ENCODE measurements around the gene SLC12A4. TPM values are rescaled to one million over a fixed set of nuclear protein-coding genes. Genes with fewer than 3 reads are reported as not detected.
"Not testable (repeated sequence)": the region's sequence is repeated elsewhere in the genome, so short reads cannot be mapped to it uniquely, and the experiment has no call there.

SLC12A4 gene
- total RNA-seq: 115 TPM

DNA sequence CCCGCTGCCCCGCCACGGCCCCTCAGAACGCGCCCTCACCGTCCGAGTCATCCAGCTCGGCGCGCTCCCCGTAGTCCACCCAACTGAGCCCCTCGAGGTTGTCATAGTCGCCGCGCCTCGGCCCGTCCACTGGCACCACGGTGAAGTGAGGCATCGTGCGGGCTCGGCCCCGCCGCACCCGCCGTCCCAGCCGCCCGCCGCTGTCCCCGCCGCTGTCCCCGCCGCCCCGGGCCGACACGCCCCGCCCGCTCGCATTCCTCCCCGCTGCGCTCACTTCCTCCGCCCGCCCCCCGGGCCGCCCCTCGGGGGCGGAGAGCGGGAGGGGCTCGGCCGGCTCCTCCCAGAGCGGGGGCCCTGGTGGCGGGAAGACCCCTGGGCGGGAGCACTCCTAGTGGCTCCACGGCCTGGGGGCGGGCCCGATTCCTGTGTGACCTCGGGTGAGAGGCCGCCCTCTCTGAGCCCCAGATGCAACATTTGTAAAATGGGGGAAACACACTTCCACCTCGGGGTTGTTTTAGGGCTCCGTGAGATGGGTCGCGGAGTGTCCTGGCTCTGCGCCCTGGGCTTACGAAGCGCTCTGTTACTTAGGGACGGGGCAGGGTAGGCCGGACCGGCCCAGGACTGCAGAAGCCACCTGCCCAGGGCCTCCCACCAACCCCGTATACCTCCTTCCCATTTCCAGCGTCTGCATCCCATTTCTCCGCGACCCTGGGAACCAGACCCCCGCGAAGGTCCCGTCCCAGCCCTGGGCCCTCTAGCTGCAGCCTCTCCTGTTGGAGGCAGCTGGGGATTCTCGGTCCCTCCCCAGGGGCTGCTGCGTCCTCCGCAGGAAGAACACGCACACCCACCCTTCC is at the start of gene SLC12A4:
Gene SLC12A4 (minus strand): TSS at position 238 of the 854 bp plus-strand sequence. CDS start 84 bp downstream, at position 154.
- peak; percentile 93 for DNase-seq (ENCODE audit: low spot score)
- peak; percentile 93 for ATAC-seq
- intact Hi-C loops (cut with DNase I): no loop called here

GRCh38 chr16:68015681-68016080 is 47.2 kb upstream of the SLC12A4 start, which contains the start of gene DPEP2NB:
TSS of gene DPEP2NB (minus strand) at chr16:68015911. CDS start at chr16:68015770, 141 bp downstream.
- DNase-seq (ENCODE audit: low spot score): no peak
- intact Hi-C loops (cut with DNase I): no loop called here
- no peak for ATAC-seq

- intact Hi-C loops (cut with DNase I): no loop called here
- ATAC-seq: no peak
- no peak for DNase-seq (ENCODE audit: low spot score)
These were observed 45.0 kb upstream of the SLC12A4 start for GRCh38 chr16:68013440-68013839.

- intact Hi-C loops (cut with DNase I); DNase-seq (ENCODE audit: low spot score); ATAC-seq: not testable (repeated sequence)
These were observed 41.4 kb upstream of the SLC12A4 start for GRCh38 chr16:68009872-68010271.

- no peak for ATAC-seq
- intact Hi-C loops (cut with DNase I): no loop called here
These were observed 40.8 kb upstream of the SLC12A4 start for GRCh38 chr16:68009157-68009735.

GRCh38 chr16:68005786-68006286 is 37.4 kb upstream of the SLC12A4 start:
- DNase-seq (ENCODE audit: low spot score) (no peak), ATAC-seq (peak; percentile 84)
- intact Hi-C loops (cut with DNase I): no loop called here

More at GRCh38 chr16:68009157-68009735, 40.8 kb upstream of the SLC12A4 start:
- no peak for DNase-seq (ENCODE audit: low spot score)

DNA sequence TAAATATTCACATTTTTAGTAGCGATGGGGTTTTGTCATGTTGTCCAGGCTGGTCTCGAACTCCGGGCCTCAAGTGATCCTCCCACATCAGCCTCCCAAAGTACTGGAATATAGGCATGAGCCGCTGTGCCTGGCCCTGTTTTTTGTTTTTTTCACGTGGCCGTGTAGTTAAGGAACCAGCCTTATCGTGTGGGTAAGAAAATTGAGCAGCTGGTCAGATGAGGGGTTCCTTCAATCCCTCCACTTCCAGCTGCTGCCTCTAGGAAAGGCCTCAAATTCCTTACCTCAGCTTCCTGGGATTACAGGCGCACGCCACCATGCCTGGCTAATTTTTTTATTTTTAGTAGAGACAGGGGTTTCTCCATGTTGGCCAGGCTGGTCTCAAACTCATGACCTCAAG is 36.8 kb upstream of the SLC12A4 start:
- DNase-seq (ENCODE audit: low spot score): no peak
- intact Hi-C loops (cut with DNase I): no loop called here
- ATAC-seq: no peak

DNA sequence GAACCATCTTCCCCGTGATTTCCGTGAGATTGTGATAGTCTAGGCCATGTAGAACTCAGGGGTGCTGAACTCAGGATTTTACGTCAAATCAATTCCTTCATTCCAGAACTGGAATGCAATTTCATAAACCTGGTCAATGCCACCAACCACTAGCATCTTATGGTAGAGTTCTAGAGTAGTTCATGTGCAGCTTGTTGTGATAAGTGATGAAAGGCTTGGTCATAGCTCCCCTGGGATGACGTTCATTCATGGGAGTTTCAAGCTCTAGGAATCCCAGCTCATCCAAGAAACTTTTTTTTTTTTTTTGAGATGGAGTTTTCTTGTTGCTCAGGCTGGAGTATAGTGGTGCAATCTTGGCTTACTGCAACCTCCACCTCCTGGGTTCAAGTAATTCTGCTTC is 34.6 kb upstream of the SLC12A4 start:
- intact Hi-C loops (cut with DNase I): no loop called here
- no peak for ATAC-seq

DNA sequence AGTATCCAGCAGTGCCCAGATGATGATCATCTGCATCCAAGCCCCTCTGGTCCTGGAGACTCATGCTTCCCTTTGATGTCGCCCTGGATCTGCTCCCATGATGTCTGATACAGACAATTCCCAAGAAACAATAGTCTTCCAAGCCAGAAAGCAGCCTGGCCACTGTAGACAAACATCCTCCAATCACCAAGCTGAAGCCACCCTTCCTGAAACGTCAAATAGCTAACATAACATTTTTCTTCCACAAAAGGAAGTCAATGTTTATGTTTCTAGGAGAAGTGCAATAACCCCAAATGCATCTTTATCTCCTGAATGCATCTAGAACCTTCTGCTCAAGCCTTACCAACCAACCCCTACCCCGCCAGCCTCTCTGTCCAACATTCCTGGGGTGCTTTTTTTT is 32.0 kb upstream of the SLC12A4 start:
- DNase-seq (ENCODE audit: low spot score) (no peak), ATAC-seq (peak; percentile 52)
- intact Hi-C loops (cut with DNase I): no loop called here

More for the DNA sequence above, 34.6 kb upstream of the SLC12A4 start:
- no peak for DNase-seq (ENCODE audit: low spot score)

- intact Hi-C loops (cut with DNase I): no loop called here
- no peak for DNase-seq (ENCODE audit: low spot score)
- peak; percentile 60 for ATAC-seq
These were observed 31.5 kb upstream of the SLC12A4 start for GRCh38 chr16:67999985-68000384.

GRCh38 chr16:67998779-67999688 is 30.6 kb upstream of the SLC12A4 start, which contains the start of gene DPEP2:
TSS of gene DPEP2 (minus strand) at chr16:67999484. CDS start at chr16:67993212, 6,272 bp downstream.
- intact Hi-C loops (cut with DNase I); DNase-seq (ENCODE audit: low spot score): not testable (repeated sequence)
- ATAC-seq: peak; percentile 80

- intact Hi-C loops (cut with DNase I); DNase-seq (ENCODE audit: low spot score); ATAC-seq: not testable (repeated sequence)
These were observed 29.9 kb upstream of the SLC12A4 start for GRCh38 chr16:67998231-67998778.

GRCh38 chr16:67996666-67997065 is 28.2 kb upstream of the SLC12A4 start:
- DNase-seq (ENCODE audit: low spot score) (no peak), ATAC-seq (no peak)
- intact Hi-C loops (cut with DNase I): no loop called here

GRCh38 chr16:67995423-67995822 is 27.0 kb upstream of the SLC12A4 start:
- DNase-seq (ENCODE audit: low spot score) (no peak), ATAC-seq (no peak)
- intact Hi-C loops (cut with DNase I): no loop called here

DNA sequence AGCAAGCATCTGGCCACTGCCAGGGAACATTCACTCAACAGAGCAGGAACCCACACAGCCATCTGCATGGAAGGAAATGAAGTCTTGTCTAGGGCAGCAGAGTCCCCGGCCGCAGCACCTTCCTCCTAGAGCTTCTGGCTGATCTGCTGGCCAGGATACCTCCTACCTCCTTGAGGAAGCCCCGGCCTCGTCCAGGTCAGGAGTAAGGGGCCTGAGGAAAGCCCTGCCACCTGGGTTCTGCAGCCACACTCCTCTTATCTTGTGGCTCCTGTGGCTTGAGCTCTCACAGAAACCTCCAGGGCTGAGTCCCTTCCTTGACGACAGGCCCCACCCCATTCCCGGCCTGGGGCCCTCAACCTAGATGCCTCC is 25.6 kb upstream of the SLC12A4 start:
- DNase-seq (ENCODE audit: low spot score); intact Hi-C loops (cut with DNase I): not testable (repeated sequence)
- ATAC-seq: peak; percentile 31

GRCh38 chr16:67993207-67994039 is 25.0 kb upstream of the SLC12A4 start:
- DNase-seq (ENCODE audit: low spot score): peak; percentile 86
- intact Hi-C loops (cut with DNase I): no loop called here
- ATAC-seq: peak; percentile 93

- ATAC-seq (peak; percentile 18), DNase-seq (ENCODE audit: low spot score) (no peak)
- intact Hi-C loops (cut with DNase I): no loop called here
These were observed 24.3 kb upstream of the SLC12A4 start for GRCh38 chr16:67992661-67993206.

GRCh38 chr16:67990018-67990386 is 21.6 kb upstream of the SLC12A4 start:
- no peak for ATAC-seq

More at GRCh38 chr16:67990018-67990386, 21.6 kb upstream of the SLC12A4 start:
- intact Hi-C loops (cut with DNase I): no loop called here
- no peak for DNase-seq (ENCODE audit: low spot score)

All from sciatic nerve (tissue), 2 donors.